ENCODE data around the gene CBL. TPM values are rescaled to one million over a fixed set of nuclear protein-coding genes. Genes with fewer than 3 reads are reported as not detected.

The CBL gene
- total RNA-seq, 1 experiment from 2014 or later: 52.7 TPM

DNA sequence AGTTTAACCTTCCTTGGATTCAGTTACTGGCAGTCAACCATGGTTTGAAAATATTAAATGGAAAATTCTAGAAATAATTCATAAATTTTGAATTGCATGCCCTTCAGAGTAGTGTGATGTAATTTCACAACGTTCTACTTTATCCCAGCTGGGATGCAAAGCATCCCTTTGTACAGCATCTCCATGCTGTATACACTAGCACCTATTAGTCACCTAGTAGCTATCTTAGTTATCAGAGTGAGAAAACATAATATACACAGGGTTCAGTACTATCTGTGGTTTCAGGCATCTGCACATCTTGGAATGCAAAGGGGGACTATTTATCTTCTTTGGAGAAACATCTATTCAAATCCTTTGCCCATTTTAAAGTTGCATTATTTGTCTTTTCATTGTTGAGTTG is 30.8 kb downstream of the CBL start:
- BruUV-seq (replicated peaks): no TSS peak

DNA sequence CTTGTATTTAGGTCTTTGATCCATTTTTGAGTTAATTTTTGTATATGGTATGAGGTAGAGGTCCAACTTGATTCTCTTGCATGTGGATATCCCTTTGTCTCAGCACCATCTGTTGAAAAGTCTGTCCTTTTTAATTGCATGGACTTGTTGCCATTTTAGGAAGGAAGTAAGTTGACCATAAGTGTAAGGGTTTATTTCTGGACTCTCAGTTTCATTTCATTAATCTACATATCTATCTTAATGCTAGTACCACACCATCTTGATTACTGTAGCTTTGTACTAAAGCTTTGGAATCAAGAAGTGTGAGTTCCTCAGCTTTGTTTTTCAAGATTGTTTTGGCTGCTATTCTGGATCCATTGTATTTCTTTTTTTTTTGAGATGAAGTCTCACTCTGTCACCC is 31.4 kb downstream of the CBL start:
- Histone ChIP-seq H3K4me1 (no peaks in the 10 kb centered on the region), H3K27me3 (replicated peaks; ENCODE audit: control insufficient read depth, insufficient read depth, low read length) (no peaks in the 10 kb centered on the region), H3K9me3 (no peaks in the 10 kb centered on the region), H3K36me3 (ENCODE audit: control insufficient read depth, insufficient read depth, low read length) (no peaks in the 10 kb centered on the region), H3K4me3 (ENCODE audit: low read depth, low read length) (no peak overlapping the region)
- no peak overlapping the region for H3K27ac Mint-ChIP-seq (ENCODE audit: unreplicated experiment)
- H3K36me3 Mint-ChIP-seq (ENCODE audit: insufficient read depth, unreplicated experiment): peaks cover 61% of the 10 kb centered on the region
- no peak for DNase-seq
- no TSS peak for BruUV-seq (replicated peaks)
- no peaks in the 10 kb centered on the region for H3K27me3 Mint-ChIP-seq (ENCODE audit: insufficient read depth, unreplicated experiment)
- no peak overlapping the region for H3K4me3 Mint-ChIP-seq (ENCODE audit: unreplicated experiment)
- H3K9me3 Mint-ChIP-seq (ENCODE audit: unreplicated experiment): no peaks in the 10 kb centered on the region
- intact Hi-C loops (cut with micrococcal nuclease; ENCODE audit: unreplicated experiment): no loop called here
- TF ChIP-seq, protein P1, sequence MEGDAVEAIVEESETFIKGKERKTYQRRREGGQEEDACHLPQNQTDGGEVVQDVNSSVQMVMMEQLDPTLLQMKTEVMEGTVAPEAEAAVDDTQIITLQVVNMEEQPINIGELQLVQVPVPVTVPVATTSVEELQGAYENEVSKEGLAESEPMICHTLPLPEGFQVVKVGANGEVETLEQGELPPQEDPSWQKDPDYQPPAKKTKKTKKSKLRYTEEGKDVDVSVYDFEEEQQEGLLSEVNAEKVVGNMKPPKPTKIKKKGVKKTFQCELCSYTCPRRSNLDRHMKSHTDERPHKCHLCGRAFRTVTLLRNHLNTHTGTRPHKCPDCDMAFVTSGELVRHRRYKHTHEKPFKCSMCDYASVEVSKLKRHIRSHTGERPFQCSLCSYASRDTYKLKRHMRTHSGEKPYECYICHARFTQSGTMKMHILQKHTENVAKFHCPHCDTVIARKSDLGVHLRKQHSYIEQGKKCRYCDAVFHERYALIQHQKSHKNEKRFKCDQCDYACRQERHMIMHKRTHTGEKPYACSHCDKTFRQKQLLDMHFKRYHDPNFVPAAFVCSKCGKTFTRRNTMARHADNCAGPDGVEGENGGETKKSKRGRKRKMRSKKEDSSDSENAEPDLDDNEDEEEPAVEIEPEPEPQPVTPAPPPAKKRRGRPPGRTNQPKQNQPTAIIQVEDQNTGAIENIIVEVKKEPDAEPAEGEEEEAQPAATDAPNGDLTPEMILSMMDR (IDR thresholded peaks at IDR 0.05; ENCODE audit: insufficient read depth in 1 of 2, low read depth in 1 of 2, low read length in 1 of 2, severe bottlenecking in 1 of 2, unreplicated experiment in 1 of 2): no peak
- no peaks in the 10 kb centered on the region for H3K4me1 Mint-ChIP-seq (ENCODE audit: low read depth, unreplicated experiment)
- POLR2A ChIA-PET: no interaction called here
- CTCF ChIA-PET: interaction anchor here (0.5 kb wide), 1 partner anchor 217 kb away, joined by 7 read pairs; no protein-coding TSS in a partner anchor

More for the DNA sequence above, 30.8 kb downstream of the CBL start:
- Mint-ChIP-seq H3K9me3 (ENCODE audit: unreplicated experiment) (no peaks in the 10 kb centered on the region), H3K27ac (ENCODE audit: unreplicated experiment) (no peak overlapping the region), H3K4me3 (ENCODE audit: unreplicated experiment) (no peak overlapping the region), H3K36me3 (ENCODE audit: insufficient read depth, unreplicated experiment) (peaks cover 62% of the 10 kb centered on the region), H3K27me3 (ENCODE audit: insufficient read depth, unreplicated experiment) (no peaks in the 10 kb centered on the region), H3K4me1 (ENCODE audit: low read depth, unreplicated experiment) (no peaks in the 10 kb centered on the region)
- no peak for DNase-seq
- CTCF ChIA-PET: interaction anchor here (0.5 kb wide), 1 partner anchor 216 kb away, joined by 7 read pairs; no protein-coding TSS in a partner anchor
- no peak overlapping the region for H3K4me3 ChIP-seq (ENCODE audit: low read depth, low read length)
- POLR2A ChIA-PET: no interaction called here
- no peaks in the 10 kb centered on the region for H3K36me3 ChIP-seq (ENCODE audit: control insufficient read depth, insufficient read depth, low read length)
- H3K9me3 ChIP-seq: no peaks in the 10 kb centered on the region
- TF ChIP-seq, protein P1 (IDR thresholded peaks at IDR 0.05; ENCODE audit: insufficient read depth in 1 of 2, low read depth in 1 of 2, low read length in 1 of 2, severe bottlenecking in 1 of 2, unreplicated experiment in 1 of 2): no peak
- intact Hi-C loops (cut with micrococcal nuclease; ENCODE audit: unreplicated experiment): no loop called here
- H3K4me1 ChIP-seq: no peaks in the 10 kb centered on the region
- no peaks in the 10 kb centered on the region for H3K27me3 ChIP-seq (replicated peaks; ENCODE audit: control insufficient read depth, insufficient read depth, low read length)

DNA sequence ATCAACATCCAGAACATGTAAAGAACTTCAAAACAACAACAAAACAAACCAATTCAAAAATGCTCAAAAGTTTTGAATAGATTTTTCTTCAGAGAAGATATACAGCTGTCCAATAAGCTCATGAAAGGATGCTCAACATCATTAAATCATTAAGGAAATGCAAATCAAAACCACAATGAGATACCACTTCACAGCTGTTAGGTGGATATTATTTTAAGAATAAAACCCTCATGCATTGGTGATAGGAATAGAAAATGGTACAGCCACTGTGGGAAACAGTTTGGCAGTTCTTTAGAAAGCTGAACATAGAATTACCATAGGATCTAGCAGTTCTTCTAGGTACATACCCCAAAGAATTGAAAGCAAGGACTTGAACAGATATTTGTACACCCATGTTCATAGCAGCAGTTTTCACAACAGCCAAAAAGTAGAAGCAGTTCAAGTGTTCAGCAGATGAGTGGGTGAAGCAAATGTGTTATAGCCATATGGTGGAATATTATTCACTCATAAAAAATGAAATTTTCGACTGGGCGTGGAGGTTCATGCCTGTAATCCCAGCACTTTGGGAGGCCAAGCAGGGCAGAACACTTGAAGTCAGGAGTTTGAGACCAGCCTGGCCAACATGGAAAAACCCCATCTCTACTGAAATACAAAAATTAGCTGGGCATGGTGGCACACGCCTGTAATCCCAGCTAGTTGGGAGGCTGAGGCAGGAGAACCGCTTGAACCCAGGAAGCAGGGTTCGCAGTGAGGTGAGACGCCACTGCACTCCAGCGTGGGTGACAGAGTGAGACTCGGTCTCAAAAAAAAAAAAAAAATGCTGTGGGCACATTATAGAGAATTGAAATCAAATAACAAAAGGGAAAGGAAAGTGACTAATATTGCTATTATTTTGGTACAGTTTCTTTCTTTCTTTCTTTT is 42.9 kb downstream of the CBL start:
- no peaks in the 10 kb centered on the region for H3K27me3 ChIP-seq (replicated peaks; ENCODE audit: control insufficient read depth, insufficient read depth, low read length)
- 0 out of 2 replicates have a peak, but pooled peaks cover 2% of the 10 kb centered on the region for H3K36me3 ChIP-seq (ENCODE audit: control insufficient read depth, insufficient read depth, low read length)
- no peak overlapping the region for H3K4me3 Mint-ChIP-seq (ENCODE audit: unreplicated experiment)
- no peaks in the 10 kb centered on the region for H3K9me3 ChIP-seq
- H3K27me3 Mint-ChIP-seq (ENCODE audit: insufficient read depth, unreplicated experiment): no peaks in the 10 kb centered on the region
- H3K36me3 Mint-ChIP-seq (ENCODE audit: insufficient read depth, unreplicated experiment): peaks cover 39% of the 10 kb centered on the region
- H3K4me1 Mint-ChIP-seq (ENCODE audit: low read depth, unreplicated experiment): peaks cover 6% of the 10 kb centered on the region
- H3K4me1 ChIP-seq: peaks cover 12% of the 10 kb centered on the region
- H3K27ac Mint-ChIP-seq (ENCODE audit: unreplicated experiment): no peak overlapping the region
- H3K4me3 ChIP-seq (ENCODE audit: low read depth, low read length): no peak overlapping the region
- CTCF ChIA-PET: no interaction called here
- TF ChIP-seq, protein P1 (IDR thresholded peaks at IDR 0.05; ENCODE audit: insufficient read depth in 1 of 2, low read depth in 1 of 2, low read length in 1 of 2, severe bottlenecking in 1 of 2, unreplicated experiment in 1 of 2): no peak
- no TSS peak for BruUV-seq (replicated peaks)
- intact Hi-C loops (cut with micrococcal nuclease; ENCODE audit: unreplicated experiment): no loop called here
- H3K9me3 Mint-ChIP-seq (ENCODE audit: unreplicated experiment): peaks cover 13% of the 10 kb centered on the region
- POLR2A ChIA-PET: no interaction called here
- DNase-seq: no peak
